ENCODE data around the gene SSH2. TPM values are rescaled to one million over a fixed set of nuclear protein-coding genes. Genes with fewer than 3 reads are reported as not detected.

The SSH2 gene
- total RNA-seq, 1 donor from 2014 or later = 12.6 TPM

DNA sequence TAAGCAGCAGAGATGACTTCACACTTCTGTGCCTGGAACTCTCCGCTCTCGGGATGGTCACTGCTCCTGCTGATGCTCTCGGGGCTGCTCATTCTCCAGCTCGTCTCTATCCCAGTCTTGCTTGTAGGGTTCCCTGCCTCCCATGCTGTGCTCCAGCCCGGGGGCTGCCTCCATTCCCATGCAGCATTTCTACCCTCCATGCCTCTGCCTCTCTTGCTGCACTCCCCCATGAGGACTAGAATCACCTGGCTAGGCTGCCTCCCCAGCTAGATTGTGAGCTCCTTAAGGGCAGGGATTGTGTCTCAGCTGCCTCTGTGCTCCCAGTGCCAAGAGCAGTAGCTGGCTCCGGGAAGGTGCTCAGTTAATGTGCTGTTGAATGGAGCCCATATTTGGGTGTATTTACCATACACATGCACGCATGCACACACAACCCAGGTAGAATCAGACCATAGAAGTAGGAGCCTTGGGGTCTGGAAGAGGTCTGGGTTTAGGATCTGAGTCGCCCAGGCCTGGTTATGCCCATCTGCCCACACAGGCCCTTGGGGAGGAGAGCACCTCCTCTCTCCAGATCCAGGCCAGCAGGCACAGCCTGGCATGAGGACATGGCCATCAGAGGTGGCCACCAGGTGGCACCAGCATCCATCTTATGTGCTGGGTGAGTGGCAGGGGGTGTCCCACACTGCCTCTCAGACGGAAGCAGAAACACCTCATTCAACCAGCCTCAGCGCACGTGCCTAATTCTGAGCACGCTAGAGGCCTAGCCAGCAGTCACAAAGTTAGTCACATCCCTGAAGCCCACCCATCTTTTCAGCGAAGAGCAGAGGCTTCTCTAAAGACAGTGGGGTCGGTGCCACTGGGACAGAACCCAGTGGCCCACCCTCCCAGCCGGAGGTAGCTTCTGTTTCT is 349.9 kb downstream of the SSH2 start:
- peak; percentile 75 to 90 for DNase-seq (ENCODE audit: low read depth in 2 of 2)

DNA sequence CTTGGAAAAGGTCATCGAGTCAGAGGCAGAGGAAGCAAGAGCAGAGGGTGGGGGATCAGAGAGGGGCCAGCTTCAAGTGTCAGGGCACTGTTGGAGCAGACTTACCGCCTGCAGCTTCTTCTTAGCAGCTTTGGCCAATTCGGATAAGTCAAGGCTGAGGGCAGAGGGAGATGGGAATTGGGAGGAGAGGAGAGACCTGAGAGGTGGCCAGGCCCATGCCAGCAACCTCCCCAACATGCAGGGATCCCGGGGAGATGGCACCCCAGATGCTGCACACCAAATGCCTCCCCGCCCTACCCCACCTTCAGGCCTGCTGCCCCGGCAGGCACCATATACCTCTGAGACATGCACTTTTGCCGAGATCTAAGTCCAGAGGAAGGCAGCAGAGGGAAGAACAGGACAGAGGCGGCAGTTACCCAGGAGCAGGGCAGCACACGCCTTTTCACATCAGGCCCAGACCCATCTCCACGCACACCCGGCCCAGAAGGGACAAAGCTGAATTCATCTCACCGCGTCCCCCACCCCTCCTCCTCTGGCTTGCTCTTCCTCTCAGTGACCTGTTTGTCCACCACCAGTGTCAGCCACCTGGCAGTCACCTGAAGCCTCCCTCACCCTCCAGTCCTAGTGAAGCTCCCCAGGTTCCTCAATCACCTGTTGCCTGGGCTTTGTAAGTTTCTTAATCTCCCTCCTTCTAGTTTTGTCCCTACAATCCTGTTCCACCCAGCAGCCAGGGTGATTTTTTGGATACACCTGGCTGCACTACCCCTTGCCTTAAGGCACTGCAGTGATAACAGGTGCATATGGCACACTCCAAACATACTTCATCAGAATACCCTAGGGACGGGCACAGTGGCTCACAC is 351.2 kb downstream of the SSH2 start:
- DNase-seq (ENCODE audit: low read depth in 2 of 2) = no peak

DNA sequence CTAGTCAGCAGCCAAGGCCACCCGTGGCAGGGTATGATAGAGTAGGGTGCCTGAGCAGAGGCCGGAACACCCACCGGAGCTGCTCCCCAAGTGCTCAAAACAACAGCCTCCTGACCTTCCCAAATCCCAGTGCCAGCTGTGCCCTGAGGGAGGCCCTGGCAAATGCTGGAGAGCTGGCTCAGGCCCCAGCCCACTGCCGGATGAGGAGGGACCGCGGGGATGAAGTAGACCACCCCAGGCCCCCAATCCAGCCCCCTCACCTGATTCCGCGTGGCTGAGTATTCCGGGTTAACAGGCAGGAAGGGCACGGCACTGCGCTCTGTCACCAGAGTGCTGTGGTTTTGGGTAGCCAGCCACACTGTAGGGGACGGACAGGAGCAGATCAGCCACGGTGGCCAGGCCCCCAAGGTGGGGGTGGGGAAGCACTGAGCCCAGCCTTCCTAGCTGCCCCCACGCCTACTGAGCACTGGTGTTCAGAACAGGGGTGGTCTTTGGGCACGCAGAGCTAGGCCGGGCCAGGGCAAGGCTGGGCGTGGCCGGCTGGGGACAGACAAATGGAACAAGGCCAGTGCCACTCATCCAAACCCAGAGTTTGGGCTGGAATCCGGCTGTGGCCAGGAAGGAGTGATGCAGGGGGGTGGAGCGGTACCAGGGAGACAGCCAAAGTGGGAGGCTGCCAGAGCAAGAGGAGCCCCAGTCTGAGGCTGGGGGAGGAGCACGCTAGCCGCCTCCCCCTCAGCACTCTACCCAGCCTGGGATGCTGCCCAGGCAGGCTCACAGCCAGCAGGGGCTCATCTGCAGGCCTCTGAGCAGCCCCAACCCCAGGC is 352.4 kb downstream of the SSH2 start:
- DNase-seq (ENCODE audit: low read depth in 2 of 2) = no peak

DNA sequence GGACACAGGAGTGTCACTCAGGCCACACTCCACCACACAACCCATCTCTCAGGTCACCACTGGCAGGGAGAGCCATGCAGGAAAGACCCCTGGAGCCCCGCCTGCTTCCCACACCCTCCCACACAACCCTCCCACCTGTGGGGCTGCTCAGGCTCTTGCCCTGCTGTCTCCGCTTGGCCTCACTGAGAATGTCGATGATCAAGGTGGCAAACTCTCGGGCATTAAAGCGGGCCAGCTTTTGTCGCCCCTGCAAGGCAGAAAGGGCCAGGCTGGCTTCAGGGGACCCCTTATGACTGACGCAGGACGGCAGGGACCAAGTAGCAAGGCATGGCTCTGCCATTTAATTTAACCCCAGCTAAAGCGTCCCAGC is 353.0 kb downstream of the SSH2 start:
- no peak for DNase-seq (ENCODE audit: low read depth in 2 of 2)

DNA sequence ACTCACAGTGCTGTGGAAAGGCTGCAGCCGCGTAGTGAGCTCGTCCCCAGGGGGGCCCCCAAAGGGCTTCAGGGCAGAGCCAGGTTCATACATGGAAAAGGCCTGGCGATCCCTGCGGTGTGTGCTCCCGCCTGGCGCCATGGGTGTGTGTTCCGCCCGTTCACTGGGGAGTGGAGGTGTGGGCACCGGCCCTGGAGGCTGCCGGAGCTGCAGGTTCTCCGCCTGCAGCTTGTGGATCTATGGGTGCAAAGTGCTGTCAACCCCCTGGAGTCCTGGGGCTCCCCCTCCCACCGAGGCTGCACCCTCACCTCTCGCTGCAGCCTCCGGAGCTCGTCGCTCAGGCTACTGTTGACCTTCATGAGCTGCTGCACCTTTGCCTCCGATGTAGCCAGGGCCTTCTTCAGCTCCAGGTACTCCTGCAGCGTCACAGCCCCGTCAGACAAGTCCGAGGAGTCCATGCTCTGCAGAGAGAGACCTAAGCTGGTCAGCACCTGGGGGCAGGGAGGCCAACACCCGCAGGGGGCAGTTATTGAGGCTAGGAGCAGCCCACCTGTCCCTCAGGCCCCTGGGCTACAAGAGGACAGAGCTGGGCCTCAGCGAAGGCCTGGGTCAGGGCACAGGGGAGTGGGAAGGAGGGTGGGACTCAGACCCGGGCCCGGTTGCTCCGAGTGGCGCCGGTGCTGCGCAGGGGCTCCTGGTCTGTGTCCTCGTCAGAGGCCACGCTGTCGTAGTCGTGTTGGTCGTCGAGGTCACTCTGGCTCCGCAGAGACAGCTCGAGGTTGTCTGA is 353.6 kb downstream of the SSH2 start:
- DNase-seq (ENCODE audit: low read depth in 2 of 2) = no peak

Other genes with a start within 250 kb of the SSH2 start
- gene EFCAB5, start 11.4 kb upstream of the SSH2 start, total RNA-seq = 0.13 and 0.25 TPM in 2 replicates
- gene NSRP1, start 186.6 kb upstream of the SSH2 start, total RNA-seq = 8.1 and 11.6 TPM in 2 replicates

Measured in dermis microvascular lymphatic vessel endothelial cell (primary cell).